GM21825 (cell line): ENCODE measurements around the gene SPEF1.
"Not testable (repeated sequence)": the region's sequence is repeated elsewhere in the genome, so short reads cannot be mapped to it uniquely, and the experiment has no call there.

ENCODE experiments used
- ATAC-seq: cut with Tn5 transposase; IDR thresholded peaks from one replicate; pipeline ENCODE4 v1.9.1; 2021; ENCODE audit warnings: mild to moderate bottlenecking, moderate library complexity; ENCODE audit not compliant: unreplicated experiment

The SPEF1 gene

GRCh38 chr20:3781153-3781910, at the start of gene SPEF1:
SPEF1 (minus strand) TSS chr20:3781448; CDS start chr20:3781287, 161 bp downstream.
- ATAC-seq: no peak

DNA sequence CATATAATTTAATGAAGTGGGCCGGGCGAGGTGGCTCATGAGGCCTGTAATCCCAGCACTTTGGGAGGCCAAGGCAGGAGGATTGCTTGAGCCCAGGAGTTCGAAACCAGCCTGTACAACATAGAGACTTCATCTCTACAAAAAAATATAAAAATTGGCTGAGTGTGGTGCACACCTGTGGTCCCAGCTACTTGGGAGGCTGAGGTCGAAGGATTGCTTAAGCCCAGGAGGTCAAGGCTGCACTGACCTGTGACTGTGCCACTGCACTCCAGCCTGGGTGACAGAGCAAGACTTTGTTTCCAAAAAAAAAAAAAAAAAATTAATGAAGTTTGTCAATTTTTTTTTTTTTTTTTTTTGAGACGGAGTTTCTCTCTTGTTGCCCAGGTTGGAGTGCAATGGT, 48.6 kb upstream of the SPEF1 start:
- not testable (repeated sequence) for ATAC-seq

DNA sequence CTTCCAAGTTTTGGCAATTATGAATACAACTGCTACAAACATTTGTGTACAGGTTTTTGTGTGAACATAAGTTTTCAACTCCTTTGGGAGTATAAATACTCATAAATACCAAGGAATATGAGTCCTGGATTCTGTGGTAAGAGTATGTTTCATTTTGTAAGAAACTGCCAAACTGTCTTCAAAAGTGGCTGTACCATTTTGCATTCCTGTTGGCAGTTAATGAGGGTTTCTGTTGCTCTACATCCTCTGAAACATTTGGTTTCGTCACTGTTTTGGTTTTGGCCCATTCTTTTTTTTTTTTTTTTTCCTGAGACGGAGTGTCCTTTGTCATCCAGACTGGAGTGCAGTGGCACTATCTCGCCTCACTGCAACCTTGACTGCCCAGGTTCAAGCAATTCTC, 47.5 kb upstream of the SPEF1 start:
- ATAC-seq: no peak

DNA sequence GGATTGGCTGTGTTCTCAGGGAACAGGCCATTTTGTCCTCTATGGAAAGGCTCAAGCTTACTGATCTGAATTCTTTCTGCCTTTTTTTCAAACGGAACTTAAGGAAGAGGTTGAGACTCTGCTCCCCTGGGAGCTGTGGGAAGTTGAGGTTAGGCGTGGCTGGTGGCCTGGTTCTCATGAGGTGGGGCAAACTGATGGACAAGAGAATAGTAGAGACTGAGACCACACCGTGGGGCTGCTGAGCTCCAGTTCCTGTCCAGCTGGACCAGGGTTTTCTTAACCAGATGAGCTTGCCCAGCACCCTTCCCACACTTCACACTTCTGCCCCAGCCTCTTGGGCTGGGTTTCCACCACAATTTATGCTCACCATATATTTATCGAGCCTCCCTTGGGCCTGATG, 45.2 kb upstream of the SPEF1 start:
- ATAC-seq: no peak

GRCh38 chr20:3825526-3825925, 44.3 kb upstream of the SPEF1 start:
- no peak for ATAC-seq

- ATAC-seq: no peak
Observed at GRCh38 chr20:3823881-3824280, 42.6 kb upstream of the SPEF1 start.

DNA sequence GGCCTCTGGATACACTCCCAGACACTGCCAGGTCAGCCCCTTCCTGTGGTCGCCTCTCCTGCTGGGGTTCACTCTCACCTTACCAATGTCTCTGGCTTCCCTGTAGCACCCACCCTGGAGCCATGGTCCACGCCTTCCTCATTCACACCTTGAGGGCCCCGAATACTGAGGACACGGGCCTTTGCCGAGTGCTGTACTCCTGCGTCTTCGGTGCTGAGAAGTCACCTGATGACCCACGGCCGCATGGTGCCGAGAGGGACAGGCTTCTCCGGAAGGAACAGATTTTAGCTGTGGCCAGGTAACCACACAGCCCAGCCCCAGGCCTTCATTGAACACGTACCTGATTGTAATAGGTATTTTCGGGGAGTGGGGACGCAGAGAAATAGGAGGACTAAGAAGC, 40.7 kb upstream of the SPEF1 start:
- ATAC-seq: no peak

GRCh38 chr20:3820901-3821727, 39.9 kb upstream of the SPEF1 start:
- ATAC-seq: no peak

GRCh38 chr20:3820048-3820900, 39.0 kb upstream of the SPEF1 start, which contains the start of gene AP5S1:
AP5S1 (plus strand) TSS chr20:3820547; CDS start chr20:3822118, 1,571 bp downstream.
- ATAC-seq: peak; percentile 77

- ATAC-seq: no peak
Observed at GRCh38 chr20:3819411-3820047, 38.3 kb upstream of the SPEF1 start.

DNA sequence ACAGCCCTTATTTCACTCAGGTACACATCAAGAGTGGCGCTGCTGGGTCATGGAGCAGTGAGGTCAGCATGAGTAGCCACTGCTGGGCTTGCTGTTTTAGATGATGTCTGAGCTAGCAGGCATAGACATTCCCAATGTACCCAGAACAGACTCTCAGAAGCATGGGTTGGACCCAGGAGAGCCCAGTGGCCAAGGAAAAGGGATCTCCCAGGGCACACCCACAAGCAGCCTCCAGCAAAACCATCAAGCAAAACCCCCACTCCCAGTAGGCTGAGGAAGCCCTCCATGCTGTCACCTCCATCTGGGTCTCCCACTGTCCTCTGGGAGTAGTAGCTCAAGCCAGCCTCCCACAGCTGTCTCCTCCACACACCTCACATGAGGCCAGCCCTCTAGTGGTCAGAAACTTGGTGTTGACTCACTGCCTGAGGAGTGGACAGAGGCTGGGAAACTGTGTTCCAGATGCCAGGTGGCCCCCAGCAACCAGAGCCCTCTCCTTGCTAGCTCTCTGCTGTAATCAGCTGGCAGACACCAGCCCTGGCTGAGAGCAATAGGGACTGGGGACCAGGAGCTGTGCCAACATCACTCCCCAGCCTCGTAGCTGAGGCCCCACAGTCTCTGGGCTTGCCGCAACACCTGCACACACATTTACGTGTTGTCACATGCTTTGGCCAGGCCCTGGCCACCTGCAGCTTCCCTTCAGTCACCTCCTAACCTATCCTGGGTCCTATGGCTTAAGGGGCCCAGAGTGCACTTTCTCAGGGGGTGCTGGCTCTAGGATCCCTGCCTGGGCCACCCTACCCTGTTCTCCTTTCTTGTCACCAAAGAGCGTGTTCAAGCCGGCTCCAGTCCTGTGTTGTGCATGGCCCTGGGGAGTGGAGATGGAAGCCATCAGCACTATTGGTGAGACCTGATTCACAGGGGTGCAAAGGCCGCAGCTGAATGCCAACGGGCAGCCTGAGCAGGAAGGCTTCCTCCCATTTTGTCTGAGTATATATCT, 37.2 kb upstream of the SPEF1 start:
- no peak for ATAC-seq

- no peak for ATAC-seq
Observed at GRCh38 chr20:3815703-3816315, 34.6 kb upstream of the SPEF1 start.

DNA sequence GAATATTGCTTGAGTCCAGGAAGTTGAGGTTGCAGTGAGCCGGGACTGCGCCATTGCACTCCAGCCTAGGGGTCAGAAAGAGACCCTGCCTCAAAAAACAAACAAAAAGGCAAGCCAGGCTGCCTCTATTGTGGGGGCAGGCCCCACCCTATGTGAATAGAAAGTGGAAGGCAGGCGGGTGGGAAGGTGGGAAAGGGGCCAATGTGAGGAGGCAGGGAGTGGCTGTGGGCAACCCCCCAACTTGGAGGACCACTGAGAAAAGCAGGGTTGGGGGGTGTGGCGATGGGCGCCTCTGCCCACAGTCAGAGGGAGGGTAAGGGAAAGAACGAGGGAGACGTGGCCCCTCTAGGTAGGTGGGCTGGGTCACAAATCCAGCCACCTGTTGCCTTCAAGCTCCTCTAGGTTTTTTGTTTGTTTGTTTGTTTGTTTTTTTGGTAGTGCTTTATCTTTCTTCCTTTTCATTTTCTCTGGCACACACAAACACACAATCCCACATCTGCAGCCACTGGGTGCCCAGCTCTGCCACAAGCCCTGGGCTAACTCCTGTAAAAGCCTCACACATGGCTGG, 33.8 kb upstream of the SPEF1 start:
- no peak for ATAC-seq

DNA sequence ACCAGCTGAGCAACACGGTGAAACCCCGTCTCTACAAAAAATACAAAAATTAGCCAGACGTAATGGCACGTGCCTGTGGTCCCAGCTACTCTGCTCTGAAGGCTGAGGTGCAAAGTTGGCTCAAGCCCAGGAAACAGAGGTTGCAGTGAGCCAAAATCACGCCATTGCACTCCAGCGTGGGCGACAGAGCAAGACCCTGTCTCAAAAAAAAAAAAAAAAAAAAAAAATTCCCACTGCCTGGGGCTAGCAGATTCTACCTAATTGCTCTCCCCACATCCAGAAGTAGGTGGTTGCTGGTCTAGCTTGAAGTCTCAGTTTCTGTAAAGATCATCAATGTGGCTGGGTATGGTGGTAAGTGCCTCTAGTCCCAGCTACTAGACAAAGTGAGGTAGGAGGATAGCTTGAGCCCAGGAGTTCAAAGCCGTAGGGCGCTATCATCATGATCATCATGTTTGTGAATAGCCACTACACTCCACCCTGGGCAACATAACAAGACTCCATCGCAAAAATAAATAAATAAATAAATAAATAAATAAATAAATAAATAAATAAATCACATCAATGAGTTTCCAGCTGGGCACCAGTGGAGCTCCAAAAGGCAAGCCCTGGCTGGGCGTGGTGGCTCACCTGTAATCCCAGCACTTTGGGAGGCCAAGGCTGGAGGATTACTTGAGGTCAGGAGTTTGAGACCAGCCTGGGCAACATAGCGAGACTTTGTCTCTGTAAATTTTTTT, 32.8 kb upstream of the SPEF1 start:
- ATAC-seq: no peak

DNA sequence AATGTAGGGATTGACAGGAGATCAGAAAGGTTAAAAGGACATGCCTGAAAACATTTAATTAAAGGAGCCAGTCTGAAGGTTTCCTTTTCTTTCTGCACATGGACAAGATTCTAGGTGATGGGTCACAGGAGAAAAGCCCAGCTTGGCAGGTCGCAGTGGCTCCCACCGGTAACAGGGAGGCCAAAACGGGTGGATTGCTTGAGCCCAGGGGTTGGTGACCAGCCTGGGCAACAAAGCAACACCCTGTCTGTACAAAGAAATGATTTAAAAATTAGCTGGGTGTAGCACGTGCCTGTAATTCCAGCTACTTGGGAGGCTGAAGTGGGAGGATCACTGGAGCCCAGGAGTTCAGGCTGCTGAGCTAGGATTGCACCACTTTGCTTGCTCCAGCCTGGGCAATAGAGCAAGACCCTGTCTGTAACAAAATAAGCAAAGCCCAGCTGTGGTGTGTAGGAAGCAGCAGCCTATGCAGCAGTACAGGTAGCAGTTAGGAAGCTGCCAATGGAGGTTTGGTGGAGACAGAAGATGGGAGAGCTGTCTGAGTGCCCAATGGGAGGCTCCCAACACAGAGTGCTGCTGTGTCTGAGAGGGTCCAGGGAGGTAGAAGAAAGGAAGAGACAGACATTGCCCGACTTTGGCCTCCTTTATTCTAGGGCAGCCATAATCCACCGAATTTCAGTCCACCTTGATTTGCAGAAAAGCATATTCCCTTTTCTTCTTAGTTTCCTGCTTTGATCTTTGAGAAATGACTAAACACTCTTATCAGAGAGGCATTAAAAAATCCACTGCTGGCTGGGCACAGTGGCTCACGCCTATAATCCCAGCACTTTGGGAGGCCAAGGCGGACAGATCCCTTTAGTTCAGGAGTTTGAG, 32.0 kb upstream of the SPEF1 start:
- no peak for ATAC-seq

DNA sequence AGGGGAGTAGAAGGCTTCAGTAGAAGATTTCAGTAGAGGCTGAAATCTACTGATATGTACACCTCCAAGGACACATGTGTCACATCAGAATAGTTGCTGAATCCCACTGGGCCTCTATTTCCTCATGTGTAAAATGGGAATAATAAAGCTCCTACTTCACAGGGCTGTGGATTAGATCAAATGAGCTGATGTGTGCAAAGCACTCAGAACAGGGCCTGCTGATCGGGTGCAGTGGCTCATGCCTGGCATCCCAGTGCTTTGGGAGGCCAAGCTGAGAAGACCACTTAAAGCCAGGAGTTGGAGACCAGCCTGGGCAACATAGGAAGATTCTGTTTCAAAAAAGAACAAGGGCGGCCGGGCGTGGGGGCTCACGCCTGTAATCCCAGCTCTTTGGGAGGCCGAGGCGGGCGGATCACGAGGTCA, 31.0 kb upstream of the SPEF1 start:
- no peak for ATAC-seq
